Esophagus squamous epithelium (tissue), 5 donors: ENCODE measurements around the gene TTF2. TPM values are rescaled to one million over a fixed set of nuclear protein-coding genes. Genes with fewer than 3 reads are reported as not detected.
A peak's percentile ranks its signal among the peaks of the same experiment; 100 is the strongest.

Source experiments
- DNase-seq: peaks from one replicate; lab custom pipeline; 2025; lab: John Stamatoyannopoulos, UW
- H3K27ac ChIP-seq, 4 donors: fragments of 200-600 bp; sonication (generic); one replicate each; pipeline ENCODE4 v1.5.1; 2016 to 2019; ENCODE audit warnings: mild to moderate bottlenecking in 1 of 4
- H3K27me3 ChIP-seq, 4 donors: fragments of 200-600 bp; sonication (generic); 1 replicate in 3 of 4; 2 replicates in 1 of 4; pipeline versions ENCODE4 v1.5.1 to v1.6.0; 2017 to 2021; ENCODE audit warnings: antibody characterized with exemption in 1 of 4
- H3K36me3 ChIP-seq, 3 donors: fragments of 200-600 bp; sonication (generic); one replicate each; pipeline ENCODE4 v1.5.1; 2016 to 2019
- H3K4me1 ChIP-seq, 3 donors: fragments of 200-600 bp; sonication (generic); one replicate each; pipeline ENCODE4 v1.5.1; 2017 to 2019
- H3K4me3 ChIP-seq, 4 donors: fragments of 200-600 bp; sonication (generic); 1 replicate in 3 of 4; 2 replicates in 1 of 4; pipeline ENCODE4 v1.5.1; 2016 to 2019; ENCODE audit warnings: mild to moderate bottlenecking in 2 of 4, moderate library complexity in 1 of 4
- H3K9me3 ChIP-seq, 3 donors: fragments of 200-600 bp; sonication (generic); one replicate each; pipeline ENCODE4 v1.5.1; 2016 to 2019
- POLR2A ChIP-seq, 4 donors: fragments of 450-650 bp; IDR thresholded peaks; one replicate each; pipeline ENCODE4 v1.6.1; 2017; ENCODE audit warnings: antibody characterized with exemption in 4 of 4, mild to moderate bottlenecking in 4 of 4, moderate library complexity in 3 of 4
- WGBS, 2 donors: methylation state at CpG; one replicate each; pipeline ENCODE4 v1.1.5; 2018; 5-methylcytosine and 5-hydroxymethylcytosine counted together
- intact Hi-C: fragments of 100-400 bp; cut with DNase I; formaldehyde crosslinking; loops from one replicate; pipeline ENCODE4 v1.15.0; 2022
- total RNA-seq, 4 donors: library from RNA; depleted of rRNA; stranded (reverse); fragments of >200 nt; gene quantifications; one replicate each; pipeline ENCODE4 v1.1.0, GENCODE V29; 2016
- TF ChIP-seq, protein P1 (sequence below), 6 experiments: fragments of 450-650 bp in 4 of 6; fragments of 200-600 bp in 2 of 6; sonication (generic) in 2 of 6; IDR thresholded peaks; one replicate each; pipeline ENCODE4 v1.5.1; 2016 to 2019; ENCODE audit warnings: antibody characterized with exemption in 6 of 6, mild to moderate bottlenecking in 4 of 6, moderate library complexity in 4 of 6
- donor health status: DM: yes; HTN: yes; CAD: no.

The TTF2 gene
- total RNA-seq, 4 donors from 2014 or later = 7.2 to 24.2 (median 19.2) TPM

DNA sequence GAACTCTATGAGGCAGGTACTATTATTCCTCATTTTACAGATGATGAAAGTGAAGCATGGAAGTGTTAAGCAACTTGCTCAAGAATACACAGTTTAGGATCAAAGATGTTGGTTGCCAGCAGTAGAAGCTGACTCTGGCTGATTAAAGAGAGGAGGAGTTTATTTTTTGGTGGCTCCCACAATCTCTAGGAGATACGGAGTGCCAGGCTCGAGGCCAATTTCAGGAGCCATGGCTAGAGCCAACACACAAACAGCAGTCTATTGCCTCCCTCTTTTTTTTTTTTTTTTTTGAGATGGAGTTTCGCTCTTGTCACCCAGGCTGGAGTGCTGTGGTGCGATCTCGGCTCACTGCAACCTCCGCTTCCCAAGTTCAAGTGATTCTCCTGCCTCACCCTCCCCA lies 19.6 kb downstream of the TTF2 start:
- H3K27ac ChIP-seq = no peak overlapping the region
- no peaks in the 10 kb centered on the region for H3K9me3 ChIP-seq
- DNase-seq = no peak
- no peaks in the 10 kb centered on the region for H3K4me1 ChIP-seq
- H3K27me3 ChIP-seq = no peaks in the 10 kb centered on the region
- TF ChIP-seq POLR2A (IDR thresholded peaks at IDR 0.05) = no peak
- TF ChIP-seq, protein P1, sequence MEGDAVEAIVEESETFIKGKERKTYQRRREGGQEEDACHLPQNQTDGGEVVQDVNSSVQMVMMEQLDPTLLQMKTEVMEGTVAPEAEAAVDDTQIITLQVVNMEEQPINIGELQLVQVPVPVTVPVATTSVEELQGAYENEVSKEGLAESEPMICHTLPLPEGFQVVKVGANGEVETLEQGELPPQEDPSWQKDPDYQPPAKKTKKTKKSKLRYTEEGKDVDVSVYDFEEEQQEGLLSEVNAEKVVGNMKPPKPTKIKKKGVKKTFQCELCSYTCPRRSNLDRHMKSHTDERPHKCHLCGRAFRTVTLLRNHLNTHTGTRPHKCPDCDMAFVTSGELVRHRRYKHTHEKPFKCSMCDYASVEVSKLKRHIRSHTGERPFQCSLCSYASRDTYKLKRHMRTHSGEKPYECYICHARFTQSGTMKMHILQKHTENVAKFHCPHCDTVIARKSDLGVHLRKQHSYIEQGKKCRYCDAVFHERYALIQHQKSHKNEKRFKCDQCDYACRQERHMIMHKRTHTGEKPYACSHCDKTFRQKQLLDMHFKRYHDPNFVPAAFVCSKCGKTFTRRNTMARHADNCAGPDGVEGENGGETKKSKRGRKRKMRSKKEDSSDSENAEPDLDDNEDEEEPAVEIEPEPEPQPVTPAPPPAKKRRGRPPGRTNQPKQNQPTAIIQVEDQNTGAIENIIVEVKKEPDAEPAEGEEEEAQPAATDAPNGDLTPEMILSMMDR (IDR thresholded peaks at IDR 0.05) = no peak
- H3K4me3 ChIP-seq = no peak overlapping the region
- intact Hi-C loops = no loop called here
- H3K36me3 ChIP-seq = peaks cover 7 to 100% (median 25%) of the 10 kb centered on the region in 3 donors
- 94 to 96% methylated on average over 2 to 6 of the region's 6 CpGs for whole genome bisulfite sequencing, 2 donors

DNA sequence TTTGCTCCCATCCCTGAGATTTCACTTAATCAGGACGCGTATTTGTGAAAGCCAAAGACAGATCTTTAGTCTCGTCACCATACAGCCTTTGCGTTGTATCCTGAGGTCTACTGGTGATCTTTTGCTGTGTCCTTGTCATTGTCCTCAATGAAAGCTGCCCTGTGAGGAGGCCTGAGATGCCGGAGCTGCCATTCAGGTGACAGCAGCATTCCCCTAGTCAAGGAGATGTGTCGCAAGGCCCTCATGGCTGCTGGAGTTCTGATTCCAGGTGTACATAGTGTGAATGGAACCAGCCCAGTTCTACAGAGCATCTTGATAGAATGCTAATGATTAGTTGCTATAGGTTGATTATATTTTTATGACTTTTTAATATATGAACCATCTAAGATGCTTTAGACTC lies 24.1 kb downstream of the TTF2 start:
- Histone ChIP-seq H3K36me3 (peaks cover 0 to 98% (median 17%) of the 10 kb centered on the region in 3 donors), H3K9me3 (no peaks in the 10 kb centered on the region), H3K4me1 (no peaks in the 10 kb centered on the region), H3K27ac (no peak overlapping the region), H3K4me3 (no peak overlapping the region), H3K27me3 (no peaks in the 10 kb centered on the region)
- WGBS, 2 donors = 95 to 100% methylated on average over 4 to 5 of the region's 6 CpGs
- no peak for DNase-seq
- intact Hi-C loops = no loop called here
- TF ChIP-seq POLR2A (IDR thresholded peaks at IDR 0.05) = no peak
- TF ChIP-seq, protein P1 (IDR thresholded peaks at IDR 0.05) = no peak

DNA sequence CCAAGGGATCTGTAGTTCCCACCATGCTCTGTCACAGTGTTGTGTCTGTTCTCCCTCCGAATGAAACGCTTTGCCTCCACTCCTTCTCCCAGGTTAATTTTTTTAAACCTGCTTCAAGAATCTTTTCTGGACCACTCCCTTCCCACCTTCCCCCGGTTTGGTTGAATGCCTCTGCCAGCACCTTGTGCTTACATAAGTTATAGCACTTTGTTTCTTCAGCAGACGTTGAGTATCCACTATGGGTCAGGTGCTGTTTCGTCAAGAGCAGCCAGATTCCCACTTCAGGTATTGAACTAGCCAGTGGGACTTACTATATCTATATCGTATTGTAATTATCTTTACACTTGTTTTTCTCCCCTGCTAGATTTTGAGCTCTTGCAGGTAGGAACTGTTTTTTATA lies 27.6 kb downstream of the TTF2 start:
- Histone ChIP-seq H3K9me3 (no peaks in the 10 kb centered on the region), H3K27ac (no peak overlapping the region), H3K4me3 (no peak overlapping the region), H3K36me3 (peaks cover 0 to 93% (median 8%) of the 10 kb centered on the region in 3 donors), H3K4me1 (peaks cover 0 to 5% (median 0%) of the 10 kb centered on the region in 3 donors), H3K27me3 (no peaks in the 10 kb centered on the region)
- no peak for TF ChIP-seq POLR2A (IDR thresholded peaks at IDR 0.05)
- TF ChIP-seq, protein P1 (IDR thresholded peaks at IDR 0.05) = no peak
- intact Hi-C loops = no loop called here
- WGBS, 2 donors = 95 to 97% methylated on average over 6 of the region's 6 CpGs
- no peak for DNase-seq

DNA sequence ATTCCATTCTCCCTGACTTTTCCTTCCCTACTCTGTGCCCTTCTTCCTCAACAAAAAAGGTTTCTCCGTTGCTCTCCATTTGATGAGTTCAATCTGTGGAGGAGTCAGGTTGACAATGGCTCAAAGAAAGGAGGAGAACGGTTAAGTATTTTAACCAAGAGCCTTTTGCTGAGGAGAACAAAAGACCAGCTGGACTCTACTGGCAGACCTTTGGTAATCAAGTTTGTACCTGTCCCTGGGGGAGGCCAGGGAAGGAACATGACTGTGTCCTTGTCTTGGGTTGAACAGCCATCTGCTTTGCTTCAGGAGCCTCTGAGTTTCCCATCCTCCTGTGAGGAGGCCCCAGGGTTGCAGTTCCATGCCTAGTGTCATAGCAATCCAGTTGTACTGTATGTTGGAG lies 29.9 kb downstream of the TTF2 start:
- Histone ChIP-seq H3K27ac (no peak overlapping the region), H3K27me3 (no peaks in the 10 kb centered on the region), H3K36me3 (peaks cover 0 to 74% (median 4%) of the 10 kb centered on the region in 3 donors), H3K4me1 (peaks cover 5 to 24% (median 10%) of the 10 kb centered on the region in 3 donors), H3K4me3 (no peak overlapping the region), H3K9me3 (no peaks in the 10 kb centered on the region)
- intact Hi-C loops = no loop called here
- DNase-seq = no peak
- 57 to 70% methylated on average over 2 of the region's 2 CpGs for WGBS, 2 donors
- TF ChIP-seq POLR2A (IDR thresholded peaks at IDR 0.05) = no peak
- TF ChIP-seq, protein P1 (IDR thresholded peaks at IDR 0.05) = no peak

DNA sequence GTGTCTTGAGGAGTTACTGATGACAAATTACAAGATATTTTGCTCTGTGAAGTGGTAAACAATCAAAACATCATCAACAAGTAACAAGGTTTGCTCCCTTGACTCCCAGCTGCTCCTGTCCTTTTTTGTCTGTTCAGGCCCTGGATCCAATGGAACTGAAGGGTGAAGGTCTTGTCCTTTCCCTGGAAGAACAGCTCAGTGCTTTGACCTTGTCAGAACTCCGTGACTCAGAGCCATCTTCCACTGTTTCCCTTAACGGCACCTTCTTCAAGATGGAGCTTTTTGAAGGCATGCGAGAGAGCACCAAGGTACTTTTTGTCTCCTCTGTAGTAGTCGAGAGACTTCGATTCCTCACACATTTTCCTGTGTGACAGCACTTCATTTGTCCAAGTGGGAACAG lies 32.5 kb downstream of the TTF2 start:
- H3K9me3 ChIP-seq = no peaks in the 10 kb centered on the region
- intact Hi-C loops = no loop called here
- TF ChIP-seq POLR2A (IDR thresholded peaks at IDR 0.05) = no peak
- TF ChIP-seq, protein P1 (IDR thresholded peaks at IDR 0.05) = no peak
- H3K4me3 ChIP-seq = no peak overlapping the region
- WGBS, 2 donors = 57 to 72% methylated on average over 5 of the region's 5 CpGs
- H3K4me1 ChIP-seq = peaks cover 5 to 24% (median 10%) of the 10 kb centered on the region in 3 donors
- no peaks in the 10 kb centered on the region for H3K27me3 ChIP-seq
- H3K27ac ChIP-seq = peak overlapping the region; percentile 66 to 80 (median 76)
- DNase-seq = no peak
- H3K36me3 ChIP-seq = peaks cover 0 to 76% (median 4%) of the 10 kb centered on the region in 3 donors
